IPS-15b (cell line): Measurements from ENCODE around the gene SPTY2D1.
A peak's percentile ranks its signal among the peaks of the same experiment; 100 is the strongest.
"Not testable (repeated sequence)": the region's sequence is repeated elsewhere in the genome, so short reads cannot be mapped to it uniquely, and the experiment has no call there.

ENCODE experiments used
- H3K27me3 ChIP-seq: one replicate; pipeline ENCODE4 v1.6.1; 2013; ENCODE audit warnings: low read length; ENCODE audit not compliant: control insufficient read depth, insufficient read depth
- H3K36me3 ChIP-seq: one replicate; pipeline ENCODE4 v1.6.1; 2013; ENCODE audit warnings: low read length; ENCODE audit not compliant: control insufficient read depth, insufficient read depth
- H3K4me1 ChIP-seq: one replicate; pipeline ENCODE4 v1.6.1; 2013; ENCODE audit warnings: mild to moderate bottlenecking, low read length; ENCODE audit not compliant: control insufficient read depth, insufficient read depth
- H3K4me3 ChIP-seq: one replicate; pipeline ENCODE4 v1.5.1; 2013; ENCODE audit warnings: low read depth, low read length
- H3K9ac ChIP-seq: one replicate; pipeline ENCODE4 v1.6.1; 2013; ENCODE audit warnings: low read depth, mild to moderate bottlenecking, low read length
- H3K9me3 ChIP-seq: one replicate; pipeline ENCODE4 v1.6.1; 2013; ENCODE audit warnings: mild to moderate bottlenecking, low read length; ENCODE audit not compliant: control insufficient read depth, insufficient read depth

The SPTY2D1 gene

GRCh38 chr11:18615628-18616392, 18.3 kb downstream of the SPTY2D1 start:
- Histone ChIP-seq H3K9ac (no peak overlapping the region), H3K4me3 (no peak overlapping the region)

DNA sequence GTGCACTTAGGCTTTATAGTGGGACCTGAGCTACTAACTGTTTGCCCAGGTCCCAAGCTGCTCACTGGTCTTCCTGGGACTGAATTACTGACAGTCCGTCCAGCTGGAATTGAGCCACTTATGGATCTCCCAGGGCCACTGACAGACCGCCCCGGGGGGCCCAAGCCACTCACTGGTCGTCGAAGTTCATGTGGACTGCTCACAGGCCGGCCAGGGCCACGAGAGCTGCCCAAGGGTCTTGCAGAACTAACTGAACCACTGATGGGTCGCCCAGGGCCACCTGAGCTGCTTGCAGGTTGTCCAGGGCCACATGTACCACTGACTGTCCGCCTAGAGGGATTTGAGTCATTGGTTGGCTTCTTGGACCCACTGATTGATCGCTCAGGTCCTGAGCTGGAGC, 19.5 kb downstream of the SPTY2D1 start:
- Histone ChIP-seq H3K36me3 (peaks cover 18% of the 10 kb centered on the region), H3K9ac (no peak overlapping the region), H3K4me1 (no peaks in the 10 kb centered on the region), H3K27me3 (no peaks in the 10 kb centered on the region), H3K9me3 (no peaks in the 10 kb centered on the region), H3K4me3 (no peak overlapping the region)

More at GRCh38 chr11:18615628-18616392, 18.3 kb downstream of the SPTY2D1 start:
- Histone ChIP-seq H3K9me3 (no peaks in the 10 kb centered on the region), H3K4me1 (no peaks in the 10 kb centered on the region), H3K27me3 (no peaks in the 10 kb centered on the region), H3K36me3 (peaks cover 18% of the 10 kb centered on the region)

- H3K4me1 ChIP-seq = no peaks in the 10 kb centered on the region
- H3K9me3 ChIP-seq = no peaks in the 10 kb centered on the region
- H3K36me3 ChIP-seq = peaks cover 18% of the 10 kb centered on the region
- H3K4me3 ChIP-seq = no peak overlapping the region
- no peak overlapping the region for H3K9ac ChIP-seq
- no peaks in the 10 kb centered on the region for H3K27me3 ChIP-seq
Measured at GRCh38 chr11:18612394-18612793, 21.7 kb downstream of the SPTY2D1 start.

DNA sequence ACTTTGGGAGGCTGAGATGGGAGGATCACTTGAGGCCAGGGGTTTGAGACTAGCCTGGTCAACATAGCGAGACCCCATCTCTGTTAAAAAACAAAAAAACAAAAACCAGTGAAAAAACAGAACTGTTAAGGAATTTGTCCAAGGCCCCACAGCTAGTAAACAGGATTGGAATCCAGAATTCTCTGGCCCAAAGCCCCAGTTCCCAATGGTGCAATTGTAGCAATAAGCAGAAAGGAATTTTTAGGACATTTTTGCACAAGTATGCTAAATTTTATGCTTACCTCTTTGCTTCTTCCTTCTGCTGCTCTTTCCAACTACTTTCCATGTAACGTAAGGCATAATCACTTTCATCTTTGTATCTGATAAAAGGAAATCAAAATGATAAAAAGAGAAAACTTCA, 22.9 kb downstream of the SPTY2D1 start:
- Histone ChIP-seq H3K27me3 (no peaks in the 10 kb centered on the region), H3K36me3 (peaks cover 18% of the 10 kb centered on the region), H3K9ac (no peak overlapping the region), H3K4me1 (no peaks in the 10 kb centered on the region), H3K9me3 (no peaks in the 10 kb centered on the region), H3K4me3 (no peak overlapping the region)

GRCh38 chr11:18608376-18608775, 25.8 kb downstream of the SPTY2D1 start:
- Histone ChIP-seq H3K27me3 (no peaks in the 10 kb centered on the region), H3K4me1 (no peaks in the 10 kb centered on the region), H3K9ac (no peak overlapping the region), H3K9me3 (no peaks in the 10 kb centered on the region), H3K36me3 (peaks cover 5% of the 10 kb centered on the region), H3K4me3 (no peak overlapping the region)

DNA sequence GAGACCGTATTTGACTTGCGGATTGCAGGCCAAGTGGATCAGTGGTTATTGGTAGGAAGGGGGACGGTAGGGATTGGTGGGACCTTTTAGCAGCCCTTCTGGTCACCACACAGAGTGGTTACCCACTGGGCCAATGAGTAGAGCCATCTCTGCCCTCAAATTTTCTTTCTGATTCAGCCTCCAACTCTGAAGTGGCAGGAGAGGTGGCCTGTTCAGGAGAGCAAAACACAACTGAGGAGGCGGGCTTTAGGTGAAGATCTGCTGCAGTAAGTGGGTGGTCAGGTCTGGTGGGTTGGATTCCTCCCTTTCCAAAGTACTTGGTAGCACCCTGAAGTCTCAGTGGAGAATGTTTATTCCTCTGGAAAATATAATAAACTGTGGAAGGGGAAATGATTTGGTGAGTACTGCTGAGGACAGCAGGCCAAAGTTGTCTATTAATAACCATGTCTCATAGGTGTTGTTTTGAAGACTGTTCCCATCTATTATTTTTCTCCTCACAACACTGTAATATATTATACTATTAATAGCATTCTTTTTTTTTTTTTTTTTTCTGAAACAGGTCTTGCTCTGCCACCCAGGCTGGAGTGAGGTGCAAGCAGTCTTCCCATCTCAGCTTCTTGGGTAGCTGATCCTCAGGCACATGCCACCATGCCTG, 33.1 kb downstream of the SPTY2D1 start:
- no peaks in the 10 kb centered on the region for H3K4me1 ChIP-seq
- no peak overlapping the region for H3K4me3 ChIP-seq
- H3K9ac ChIP-seq = no peak overlapping the region
- no peaks in the 10 kb centered on the region for H3K9me3 ChIP-seq
- H3K27me3 ChIP-seq = no peaks in the 10 kb centered on the region
- H3K36me3 ChIP-seq = peaks cover under 1% of the 10 kb centered on the region

DNA sequence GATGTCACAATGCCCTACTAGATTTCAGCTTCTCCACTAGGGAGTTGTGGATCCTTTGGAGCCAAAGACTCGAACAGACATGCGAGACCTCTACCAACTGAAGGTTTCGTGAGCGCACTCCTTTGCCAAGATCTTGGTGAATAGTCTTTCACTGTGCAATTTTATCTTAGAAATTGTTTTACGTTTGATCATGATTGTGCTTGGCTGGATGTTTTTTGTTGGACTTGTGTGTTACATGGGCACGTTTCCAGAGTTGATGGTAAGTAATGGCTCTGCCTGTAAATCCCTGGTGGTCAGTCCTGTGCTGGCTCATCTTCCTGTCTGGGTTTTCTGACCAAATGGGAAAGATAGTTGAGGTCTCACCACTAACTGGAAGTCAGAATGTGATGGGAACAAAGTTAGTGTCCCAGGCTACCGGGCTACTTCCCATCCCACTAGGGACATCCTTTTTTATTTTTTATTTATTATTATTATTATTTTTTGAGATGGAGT, 34.4 kb downstream of the SPTY2D1 start, which contains the start of gene MISFA:
Gene MISFA (plus strand): TSS at position 51 of the 492 bp plus-strand sequence. CDS start 140 bp downstream, at position 191.
- H3K9me3 ChIP-seq = no peaks in the 10 kb centered on the region
- no peaks in the 10 kb centered on the region for H3K4me1 ChIP-seq
- no peak within 1 kb of the TSS for H3K4me3 ChIP-seq
- H3K27me3 ChIP-seq = no peaks in the 10 kb centered on the region
- no peak within 1 kb of the TSS for H3K9ac ChIP-seq
- peaks cover 3% of the 10 kb centered on the region for H3K36me3 ChIP-seq

DNA sequence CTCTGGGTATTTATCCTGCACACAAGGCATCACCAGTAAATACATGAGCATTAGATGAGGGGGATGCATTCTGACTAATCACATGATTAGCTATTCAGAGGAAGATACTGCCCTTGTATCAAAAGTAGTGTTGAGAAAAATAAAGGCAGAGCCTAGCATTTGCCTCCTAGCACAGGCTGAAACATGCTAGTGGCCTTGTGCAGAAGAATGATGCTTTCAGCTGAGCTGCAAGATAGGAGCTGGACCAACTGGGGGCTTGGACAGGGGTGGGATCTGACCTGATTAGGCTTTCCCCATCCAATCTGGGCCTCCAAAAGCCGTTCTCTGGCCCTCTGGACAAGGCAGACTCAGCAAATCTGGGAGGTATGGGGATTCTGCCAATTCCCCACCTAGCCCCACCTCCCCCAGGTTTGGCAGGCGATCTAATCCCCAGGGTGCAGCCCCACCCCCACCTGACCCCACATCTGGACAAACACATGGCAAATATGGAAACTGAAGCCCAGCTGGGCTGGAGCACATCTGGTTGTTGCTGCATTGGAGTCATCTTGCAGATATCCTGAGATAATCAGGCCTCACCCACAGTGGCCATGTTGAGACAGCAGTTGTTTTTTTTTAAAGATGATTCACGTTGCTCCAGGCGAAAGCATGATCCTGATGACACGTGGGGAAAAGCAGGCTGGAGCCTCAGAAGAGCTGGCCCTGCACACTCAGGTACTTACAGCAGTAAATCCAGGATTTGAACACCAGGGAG, 39.0 kb downstream of the SPTY2D1 start:
- no peak overlapping the region for H3K9ac ChIP-seq
- no peak overlapping the region for H3K4me3 ChIP-seq
- H3K27me3 ChIP-seq = no peaks in the 10 kb centered on the region
- H3K36me3 ChIP-seq = peaks cover 3% of the 10 kb centered on the region
- no peaks in the 10 kb centered on the region for H3K4me1 ChIP-seq
- no peaks in the 10 kb centered on the region for H3K9me3 ChIP-seq

GRCh38 chr11:18594088-18594487, 40.1 kb downstream of the SPTY2D1 start:
- not testable (repeated sequence) for H3K4me1 ChIP-seq, H3K9ac ChIP-seq, H3K4me3 ChIP-seq, H3K36me3 ChIP-seq, H3K27me3 ChIP-seq, H3K9me3 ChIP-seq

GRCh38 chr11:18590571-18590970, 43.6 kb downstream of the SPTY2D1 start:
- Histone ChIP-seq H3K27me3 (no peaks in the 10 kb centered on the region), H3K4me1 (no peaks in the 10 kb centered on the region), H3K9ac (no peak overlapping the region), H3K4me3 (no peak overlapping the region), H3K9me3 (no peaks in the 10 kb centered on the region), H3K36me3 (no peaks in the 10 kb centered on the region)

GRCh38 chr11:18588297-18589252, 45.6 kb downstream of the SPTY2D1 start, which contains the start of gene UEVLD:
Gene UEVLD, minus strand, starts transcription at chr11:18588734. Its CDS starts 80 bp downstream, at chr11:18588654.
- no peaks in the 10 kb centered on the region for H3K36me3 ChIP-seq
- H3K4me1 ChIP-seq = no peaks in the 10 kb centered on the region
- H3K9me3 ChIP-seq = no peaks in the 10 kb centered on the region
- H3K4me3 ChIP-seq = peak within 1 kb of the TSS; percentile 99
- H3K9ac ChIP-seq = peak within 1 kb of the TSS; percentile 92
- H3K27me3 ChIP-seq = no peaks in the 10 kb centered on the region
